GM18861 (cell line): ENCODE results near the gene APBA2.

Experiments used
- ATAC-seq: cut with Tn5 transposase; IDR thresholded peaks from one replicate; pipeline ENCODE4 v1.9.1; 2021; ENCODE audit not compliant: unreplicated experiment

Gene APBA2

DNA sequence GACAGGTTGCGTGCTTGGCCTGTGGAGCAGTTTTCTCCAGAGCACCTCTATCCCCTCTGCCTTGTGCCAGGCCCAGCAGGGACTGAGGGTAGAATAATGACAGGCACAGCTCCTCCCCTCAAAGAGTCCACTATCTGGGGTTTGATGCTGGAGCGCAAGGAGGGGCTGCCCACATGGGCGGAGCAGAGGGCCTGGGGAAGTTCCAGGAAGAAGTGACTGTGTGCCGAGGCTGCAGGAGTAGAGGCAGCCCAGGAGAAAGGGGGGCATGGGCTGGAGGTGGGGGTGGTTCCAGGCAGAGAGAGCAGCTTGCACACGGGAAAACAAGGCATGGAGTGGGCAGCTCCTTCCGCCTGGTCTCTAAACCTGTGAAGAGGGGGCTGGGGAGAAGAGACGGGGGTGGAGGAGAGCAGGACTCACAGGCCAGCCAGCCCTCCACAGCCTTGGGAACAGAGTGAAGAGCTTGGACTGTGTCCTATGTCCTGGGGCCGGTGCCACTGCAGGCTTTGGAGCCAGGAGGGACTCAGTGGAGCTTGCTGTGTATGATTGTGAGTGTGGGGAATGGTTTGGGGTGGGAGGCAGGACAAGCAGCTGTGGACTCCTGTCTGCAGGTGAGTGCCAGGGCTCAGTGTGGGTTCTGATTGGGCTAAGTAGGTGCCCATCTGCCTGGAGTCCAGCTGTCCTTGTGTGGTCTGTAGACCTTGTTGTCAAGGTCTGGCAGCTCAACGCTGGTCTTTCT lies 48.1 kb downstream of the APBA2 start:
- ATAC-seq = no peak

GRCh38 chr15:28934645-28935044 lies 48.9 kb downstream of the APBA2 start:
- no peak for ATAC-seq

DNA sequence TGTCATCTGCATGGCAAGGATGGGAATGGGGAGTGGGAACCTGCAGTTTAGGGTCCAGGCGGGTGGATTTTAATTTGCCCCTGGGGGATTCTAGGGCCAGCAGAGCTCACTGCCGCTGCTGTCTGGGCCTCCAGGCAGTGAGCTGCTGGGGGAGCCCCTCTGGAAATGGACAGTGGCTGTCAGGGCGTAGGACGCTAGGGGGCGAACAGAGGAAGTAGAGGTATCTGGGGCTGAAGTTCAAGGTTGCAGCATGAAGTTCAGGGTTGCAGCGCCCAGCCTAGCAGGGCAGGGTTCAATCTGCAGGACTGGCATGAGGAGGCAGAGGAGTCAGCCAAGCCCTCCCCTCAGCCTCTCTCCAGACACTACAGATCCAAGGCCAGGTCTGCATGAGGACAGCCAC lies 49.5 kb downstream of the APBA2 start:
- no peak for ATAC-seq

DNA sequence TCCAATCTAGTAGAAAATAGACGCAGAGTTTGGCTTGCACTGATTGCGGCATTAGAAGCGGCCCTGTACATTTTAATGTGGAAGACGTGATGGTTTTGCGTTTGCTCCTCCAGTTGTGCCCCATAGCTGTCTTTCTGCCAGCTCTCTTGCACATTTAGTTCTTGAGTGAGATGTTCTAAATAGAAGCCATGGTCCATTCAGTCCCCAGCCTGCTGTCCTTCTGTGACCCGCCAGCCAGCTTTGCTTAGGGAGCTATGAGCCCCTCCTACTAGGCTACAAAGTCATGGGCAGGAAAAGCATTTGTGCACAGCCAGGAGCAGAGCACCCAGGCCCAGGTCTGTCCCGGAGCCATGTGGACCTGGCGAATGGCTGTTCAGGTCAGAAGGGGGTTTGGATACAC lies 50.3 kb downstream of the APBA2 start:
- ATAC-seq = no peak

GRCh38 chr15:28936481-28936881 lies 50.7 kb downstream of the APBA2 start:
- ATAC-seq = no peak

DNA sequence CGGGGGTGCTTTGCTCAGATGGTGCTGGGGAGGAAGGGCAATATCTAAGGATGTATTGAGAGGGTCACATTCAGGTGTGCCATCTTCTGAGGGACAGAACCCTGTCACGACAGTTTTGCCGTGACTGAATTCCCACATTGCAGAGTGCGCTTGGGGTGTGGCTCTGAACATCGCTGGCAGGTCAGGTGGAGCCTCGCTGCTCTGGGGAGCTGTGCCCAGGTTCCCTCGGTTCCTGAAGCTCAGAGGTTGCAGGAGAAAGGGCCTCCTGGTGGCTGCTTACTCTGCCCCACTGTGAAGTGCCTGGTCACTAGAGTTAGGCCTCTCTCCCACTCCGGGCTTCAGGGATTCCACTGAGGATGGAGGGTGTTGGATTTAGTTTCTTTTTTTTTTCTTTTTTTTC lies 51.5 kb downstream of the APBA2 start:
- no peak for ATAC-seq

DNA sequence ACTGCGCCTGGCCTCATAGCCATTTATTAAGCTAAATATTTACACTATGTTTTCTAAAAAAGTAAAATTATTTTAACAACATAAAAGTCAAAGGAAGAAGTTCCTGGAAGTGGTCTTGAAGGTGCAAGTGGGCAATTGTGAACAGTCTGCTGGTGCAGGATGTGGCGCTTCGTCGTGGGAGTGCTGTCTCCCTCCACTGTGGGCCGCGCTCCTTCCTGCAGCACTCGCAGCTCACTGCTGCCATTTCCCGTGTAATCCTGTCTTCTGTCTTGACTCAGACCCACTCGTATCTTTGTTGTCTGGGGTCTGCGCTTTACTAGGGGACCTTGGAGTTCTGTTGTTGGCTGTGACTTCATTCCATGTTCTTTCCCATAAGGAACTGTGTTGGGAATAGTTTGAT lies 56.3 kb downstream of the APBA2 start:
- no peak for ATAC-seq

DNA sequence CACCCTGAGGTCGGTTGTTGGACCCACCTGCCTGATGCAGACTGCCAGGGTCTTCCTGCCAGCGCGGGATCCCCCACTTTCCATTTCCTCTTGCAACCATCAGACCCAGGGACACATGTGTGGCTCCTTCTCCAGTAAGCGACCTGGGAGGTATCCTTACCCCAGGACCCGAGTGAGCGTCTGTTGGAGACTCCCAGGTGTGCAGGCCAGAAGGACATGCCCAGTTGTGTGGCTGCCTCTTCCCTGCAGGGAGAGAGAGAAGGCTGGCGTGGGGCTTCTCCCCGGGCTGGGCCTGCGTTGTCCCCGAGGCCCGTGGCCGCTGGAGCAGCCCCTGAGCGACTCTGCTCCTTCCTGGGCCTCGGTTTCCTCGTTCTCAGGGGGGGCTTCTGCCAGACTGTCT lies 56.8 kb downstream of the APBA2 start:
- no peak for ATAC-seq

- ATAC-seq = no peak
Observed at GRCh38 chr15:28943146-28943545, 57.4 kb downstream of the APBA2 start.

- no peak for ATAC-seq
Observed at GRCh38 chr15:28943611-28944230, 57.9 kb downstream of the APBA2 start.

DNA sequence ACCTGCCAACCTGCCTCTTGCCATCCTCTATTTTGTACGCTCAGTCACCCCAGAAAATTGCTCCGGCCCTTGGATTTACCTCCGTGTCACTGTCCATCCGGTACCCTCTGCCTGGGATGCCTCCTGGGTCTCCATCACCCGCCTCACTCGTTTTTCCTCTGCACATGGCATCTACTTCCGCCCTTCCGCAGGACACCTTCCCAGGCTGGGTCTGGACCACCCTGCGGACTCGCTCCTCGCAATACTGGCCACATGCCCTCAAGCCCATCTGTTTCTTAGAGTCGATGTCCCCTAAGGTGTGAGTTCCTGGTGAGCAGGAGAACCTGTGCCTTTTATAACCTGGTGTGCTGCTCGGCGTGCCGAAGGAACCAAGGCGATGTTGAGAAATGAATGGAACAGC lies 58.5 kb downstream of the APBA2 start:
- ATAC-seq = no peak

DNA sequence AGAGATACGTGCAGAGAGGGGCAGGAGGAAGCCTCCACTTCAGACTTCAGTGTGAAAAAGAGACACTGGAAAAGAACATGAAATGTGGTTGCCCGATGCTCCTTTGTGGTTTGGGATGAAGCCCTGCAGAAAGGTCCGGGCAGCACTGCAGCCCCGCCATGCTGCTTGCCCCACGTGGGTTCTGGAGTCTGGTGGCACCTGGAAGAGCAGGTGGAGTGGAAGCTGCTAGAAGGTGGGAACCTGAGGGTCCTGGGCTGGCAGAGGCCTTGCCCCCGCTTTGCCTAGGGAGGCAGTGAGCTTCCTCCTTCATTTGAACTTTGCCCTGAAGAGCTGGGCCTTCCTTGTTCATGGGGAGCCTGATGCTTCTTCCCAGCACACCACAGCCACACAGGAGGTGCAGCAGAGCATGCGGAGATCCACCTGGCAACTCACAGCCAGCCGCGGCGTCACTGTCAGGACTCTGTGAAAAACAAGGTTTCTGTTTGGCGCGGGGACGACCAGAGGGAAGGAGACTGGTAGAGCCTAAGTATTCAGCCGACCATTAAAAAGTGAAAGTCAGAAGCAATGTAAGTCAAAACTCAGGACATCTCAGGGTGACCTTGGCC lies 59.0 kb downstream of the APBA2 start:
- ATAC-seq = no peak

- ATAC-seq = no peak
Observed at GRCh38 chr15:28945626-28946230, 60.0 kb downstream of the APBA2 start.

DNA sequence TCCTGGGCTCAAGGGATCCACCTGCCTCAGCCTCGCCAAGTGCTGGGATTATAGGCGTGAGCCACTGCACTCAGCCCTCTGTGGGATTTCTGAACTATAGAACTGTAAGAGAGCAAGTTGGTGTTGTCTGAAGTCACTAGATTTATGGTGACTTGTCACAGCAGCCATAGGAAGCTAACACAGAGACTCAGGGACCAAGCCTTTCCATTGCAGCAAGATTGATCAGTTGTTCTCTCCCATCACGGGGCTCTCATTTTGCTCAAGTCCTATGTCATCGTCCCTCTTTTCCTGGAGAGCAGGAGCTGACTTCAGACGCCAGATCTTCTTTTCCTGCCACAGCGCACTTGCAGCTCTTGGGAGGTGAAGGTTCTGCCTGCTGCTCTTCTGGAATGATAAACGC lies 61.0 kb downstream of the APBA2 start:
- no peak for ATAC-seq

GRCh38 chr15:28947221-28947674 lies 61.5 kb downstream of the APBA2 start:
- no peak for ATAC-seq

DNA sequence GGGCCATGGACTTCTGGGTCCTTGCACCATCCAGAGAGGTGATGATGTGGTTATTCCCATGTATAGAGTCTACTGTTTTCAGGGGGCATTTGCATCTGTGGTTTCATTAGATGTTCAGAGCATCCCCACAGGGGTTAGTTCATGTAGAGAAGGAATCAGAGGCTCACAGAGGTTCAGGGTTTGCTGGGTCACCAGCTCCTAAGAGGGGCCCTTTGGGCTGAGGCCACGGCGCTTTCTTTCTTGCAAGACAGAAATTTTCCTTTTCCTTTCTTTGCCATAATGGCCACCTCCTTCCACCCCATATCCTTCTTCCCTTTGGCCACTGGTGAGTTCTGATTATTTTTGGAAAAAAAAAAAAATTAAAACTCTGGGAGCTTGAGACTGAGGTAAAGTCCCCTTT lies 62.3 kb downstream of the APBA2 start:
- no peak for ATAC-seq

DNA sequence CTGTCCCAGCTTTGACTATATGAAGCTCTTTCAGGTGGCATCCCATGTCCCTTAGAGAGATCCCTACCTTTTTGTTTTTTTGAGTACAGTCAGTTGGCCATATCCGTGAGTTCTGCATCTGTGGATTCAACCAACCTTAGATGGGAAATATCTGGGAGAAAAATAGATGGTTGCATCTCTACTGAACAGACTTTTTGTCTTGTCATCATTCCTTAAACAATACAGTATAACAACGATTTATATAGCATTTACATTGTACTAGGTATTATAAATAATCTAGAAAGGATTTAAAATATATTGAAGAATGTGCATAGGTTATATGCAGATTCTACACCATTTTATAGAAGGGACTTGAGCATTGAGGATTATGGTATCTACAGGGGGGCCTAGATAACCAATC lies 65.1 kb downstream of the APBA2 start:
- no peak for ATAC-seq

DNA sequence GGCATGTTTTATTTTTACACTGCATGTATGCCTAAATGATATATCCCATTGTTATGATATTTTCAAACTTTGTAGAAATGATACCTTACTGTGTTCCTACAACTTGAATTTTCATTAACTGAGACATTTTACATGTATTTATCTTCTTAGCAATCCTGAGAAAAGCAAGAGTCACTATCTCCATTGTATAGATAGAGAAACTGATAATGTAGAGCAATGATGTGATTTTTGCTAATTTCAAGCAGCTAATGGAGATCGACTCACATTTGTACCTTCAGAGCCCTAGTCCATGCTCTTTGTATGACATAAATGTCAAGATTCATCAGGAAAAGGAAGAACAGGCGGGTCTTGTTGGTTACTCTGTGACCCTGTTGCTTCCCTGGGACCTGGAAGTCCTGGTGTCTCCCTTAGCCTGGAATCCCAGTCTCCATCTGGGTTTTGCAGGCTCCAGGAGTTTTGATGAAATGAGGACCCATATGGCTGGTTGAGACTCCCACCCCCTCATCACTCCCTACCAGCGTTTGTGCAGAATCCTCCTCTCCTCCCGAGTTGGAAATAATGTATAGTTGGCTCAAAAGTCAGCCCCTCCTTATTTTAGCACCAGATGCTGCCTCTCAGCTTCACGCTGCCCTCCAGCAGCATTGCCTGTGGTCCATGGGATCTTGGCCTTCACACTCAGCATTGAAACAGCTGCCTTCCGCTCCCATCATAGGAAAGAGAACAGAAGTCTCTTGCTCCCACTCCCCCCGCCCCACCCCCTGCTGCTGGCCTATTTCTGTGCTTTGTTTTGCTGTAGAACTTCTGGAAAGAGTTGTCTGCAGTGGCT lies 67.1 kb downstream of the APBA2 start:
- ATAC-seq = no peak

- no peak for ATAC-seq
Observed at GRCh38 chr15:28953573-28954195, 67.9 kb downstream of the APBA2 start.

DNA sequence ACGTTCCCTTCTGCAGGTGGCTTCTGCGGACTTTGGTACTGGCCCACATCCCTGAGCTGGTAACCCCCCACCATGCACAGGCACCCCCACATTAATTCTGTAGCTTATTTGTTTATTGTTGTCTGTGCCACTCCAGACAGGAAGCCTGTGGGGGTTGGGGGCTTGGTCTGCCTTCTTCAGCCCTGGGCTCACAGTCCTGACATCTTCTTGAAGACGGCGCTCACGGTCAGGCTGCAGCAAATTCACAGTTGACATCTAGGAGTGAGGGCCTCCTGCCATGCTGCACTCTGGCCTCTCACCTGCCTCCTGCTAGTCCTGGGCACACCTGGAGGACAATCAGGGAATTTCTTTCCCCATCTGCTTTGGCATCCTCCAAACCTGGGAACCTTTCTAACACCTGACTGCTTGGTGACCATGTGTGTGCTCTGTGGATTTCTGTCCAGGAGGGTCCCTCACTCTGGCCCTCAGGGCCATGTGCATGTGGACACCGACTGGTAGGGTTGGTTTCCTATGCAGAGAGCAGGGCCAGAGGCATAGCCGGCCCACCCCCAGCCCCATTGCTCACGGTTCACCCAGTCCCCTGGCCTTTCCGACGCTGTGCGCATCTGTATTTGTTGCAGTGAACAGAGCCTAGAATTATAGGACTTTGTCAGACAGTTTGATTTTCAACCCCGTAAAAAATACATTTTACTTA lies 68.8 kb downstream of the APBA2 start:
- ATAC-seq = no peak
